HAP-1 (cell line): ENCODE data around the gene OR11L1.
A peak's percentile ranks its signal among the peaks of the same experiment; 100 is the strongest.

Source experiments
- DNase-seq, 2 experiments: peaks; one replicate each; pipeline ENCODE4 v3.0.0-alpha.2; 2016 to 2020; ENCODE audit warnings: low spot score in 2 of 2
- H3K27me3 ChIP-seq: fragments of 250-450 bp; sonication (Bioruptor Pico); 2 replicates; pipeline ENCODE4 v1.5.1; 2020; ENCODE audit warnings: low read depth, mild to moderate bottlenecking, moderate library complexity
- H3K36me3 ChIP-seq: fragments of 250-450 bp; sonication (Bioruptor Pico); replicated peaks from 2 replicates; pipeline ENCODE4 v1.5.1; 2020; ENCODE audit warnings: mild to moderate bottlenecking
- H3K4me1 ChIP-seq: fragments of 250-450 bp; sonication (Bioruptor Pico); 2 replicates; pipeline ENCODE4 v1.5.1; 2020; ENCODE audit warnings: mild to moderate bottlenecking
- H3K4me3 ChIP-seq: fragments of 250-450 bp; sonication (Bioruptor Pico); 2 replicates; pipeline ENCODE4 v1.5.1; 2020; ENCODE audit warnings: mild to moderate bottlenecking, moderate library complexity
- H3K9me3 ChIP-seq: fragments of 250-450 bp; sonication (Bioruptor Pico); 2 replicates; pipeline ENCODE4 v1.5.1; 2020; ENCODE audit warnings: mild to moderate bottlenecking, moderate library complexity
- in situ Hi-C: fragments of 300-500 bp; cut with MboI; formaldehyde crosslinking; loops from 3 replicates; pipeline ENCODE4 v1.14.3; 2020; ENCODE audit warnings: low sequenced_read_pairs, inconsistent platforms, mixed read lengths

The OR11L1 gene, protein sequence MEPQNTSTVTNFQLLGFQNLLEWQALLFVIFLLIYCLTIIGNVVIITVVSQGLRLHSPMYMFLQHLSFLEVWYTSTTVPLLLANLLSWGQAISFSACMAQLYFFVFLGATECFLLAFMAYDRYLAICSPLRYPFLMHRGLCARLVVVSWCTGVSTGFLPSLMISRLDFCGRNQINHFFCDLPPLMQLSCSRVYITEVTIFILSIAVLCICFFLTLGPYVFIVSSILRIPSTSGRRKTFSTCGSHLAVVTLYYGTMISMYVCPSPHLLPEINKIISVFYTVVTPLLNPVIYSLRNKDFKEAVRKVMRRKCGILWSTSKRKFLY

DNA sequence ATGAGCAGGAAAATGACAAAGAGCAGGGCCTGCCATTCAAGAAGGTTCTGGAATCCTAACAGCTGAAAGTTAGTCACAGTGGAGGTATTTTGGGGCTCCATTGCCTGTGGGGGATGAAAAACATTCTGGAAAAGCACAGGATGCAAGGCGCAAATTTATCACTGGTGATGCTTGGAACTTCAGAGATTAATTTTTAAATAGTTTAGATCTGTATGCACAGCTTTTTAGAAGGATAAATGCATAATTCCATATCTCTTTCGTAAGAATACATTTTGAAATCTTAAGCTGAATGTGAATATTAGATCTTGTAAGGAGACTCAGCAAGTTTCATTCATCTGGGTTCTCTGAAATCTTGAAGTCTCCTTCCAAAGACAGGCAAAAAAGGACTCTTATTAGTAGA is at the start of gene OR11L1:
Gene OR11L1, minus strand, starts transcription at position 101 of the 400 bp plus-strand sequence. Its CDS starts 0 bp downstream, at position 101.
- H3K36me3 ChIP-seq = no peaks in the 10 kb centered on the region
- no peaks in the 10 kb centered on the region for H3K27me3 ChIP-seq
- H3K9me3 ChIP-seq = no peaks in the 10 kb centered on the region
- H3K4me3 ChIP-seq = no peak within 1 kb of the TSS
- H3K4me1 ChIP-seq = no peaks in the 10 kb centered on the region
- in situ Hi-C loops = no loop called here
- DNase-seq = no peak

DNA sequence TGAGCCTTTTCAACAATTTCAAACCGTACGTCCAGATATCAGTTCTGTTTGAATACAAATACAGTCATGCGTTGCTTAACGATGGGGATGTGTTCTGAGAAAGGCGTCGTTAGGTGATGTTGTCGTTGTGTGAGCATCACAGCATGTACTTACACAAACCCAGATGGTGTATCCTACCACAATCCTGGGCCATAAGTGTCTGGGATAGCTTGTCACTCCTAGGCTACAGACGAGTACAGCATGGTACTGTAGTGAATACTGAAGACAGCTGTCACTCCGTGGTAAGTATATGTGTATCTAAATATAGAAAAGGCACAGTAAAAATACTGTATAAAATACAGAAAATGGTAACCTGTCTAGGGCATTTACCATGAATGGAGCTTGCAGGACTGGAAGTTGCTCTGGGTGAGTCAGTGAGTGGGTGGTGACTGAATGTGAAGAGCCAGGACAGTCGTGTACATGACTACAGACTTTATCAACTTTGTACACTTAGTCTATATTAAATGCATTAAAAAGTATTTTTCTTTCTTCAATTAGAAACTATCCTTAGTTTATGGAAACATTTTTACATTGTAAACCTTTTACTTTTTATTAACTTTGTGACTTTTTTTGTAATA is 43.2 kb upstream of the OR11L1 start:
- in situ Hi-C loops = no loop called here
- DNase-seq = no peak
- Histone ChIP-seq H3K27me3 (no peaks in the 10 kb centered on the region), H3K4me1 (no peaks in the 10 kb centered on the region), H3K4me3 (no peak overlapping the region), H3K9me3 (no peaks in the 10 kb centered on the region), H3K36me3 (no peaks in the 10 kb centered on the region)

DNA sequence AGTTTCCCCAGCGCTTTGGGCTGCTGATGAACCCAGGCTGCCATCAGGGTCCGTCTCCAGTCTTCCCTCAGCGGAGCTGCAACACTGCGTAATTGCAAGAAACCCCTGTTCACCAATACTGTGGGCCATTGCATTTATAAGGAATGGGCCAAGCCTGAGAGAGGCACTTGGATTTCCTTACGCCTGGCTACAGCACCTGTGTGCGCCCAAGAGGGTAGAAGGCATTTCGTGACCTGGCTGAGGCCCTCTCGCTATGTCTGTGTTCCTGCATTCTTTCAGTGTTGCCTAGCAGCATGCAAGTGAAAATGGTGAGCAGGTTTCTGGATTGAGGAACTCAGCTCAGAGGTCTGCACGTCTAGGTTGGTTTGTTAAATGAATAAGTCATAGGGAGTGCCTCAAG is 41.6 kb upstream of the OR11L1 start:
- Histone ChIP-seq H3K4me3 (no peak overlapping the region), H3K9me3 (no peaks in the 10 kb centered on the region), H3K4me1 (no peaks in the 10 kb centered on the region), H3K36me3 (no peaks in the 10 kb centered on the region), H3K27me3 (no peaks in the 10 kb centered on the region)
- DNase-seq = no peak
- in situ Hi-C loops = no loop called here

DNA sequence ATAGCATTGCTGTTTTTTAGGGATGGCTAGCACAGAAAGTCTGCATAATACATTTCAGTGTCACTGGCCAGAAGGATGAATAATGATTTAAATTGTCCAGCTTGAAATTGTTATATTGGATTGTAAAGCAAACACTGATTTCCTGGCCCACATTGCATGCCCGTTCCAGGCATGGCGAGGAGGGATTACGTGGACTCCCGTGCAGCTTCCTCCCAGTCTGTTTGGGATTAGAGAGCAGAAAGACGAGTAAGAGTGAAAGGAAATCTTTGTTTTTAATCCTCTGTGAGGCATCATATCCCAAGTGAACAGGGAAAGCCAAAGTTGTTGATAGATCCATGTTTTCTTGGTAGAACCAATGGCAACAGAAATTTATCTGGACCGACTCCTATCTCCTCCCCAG is 23.7 kb upstream of the OR11L1 start:
- Histone ChIP-seq H3K4me1 (no peaks in the 10 kb centered on the region), H3K4me3 (no peak overlapping the region), H3K27me3 (no peaks in the 10 kb centered on the region), H3K9me3 (no peaks in the 10 kb centered on the region), H3K36me3 (peaks cover 29% of the 10 kb centered on the region)
- in situ Hi-C loops = no loop called here
- no peak for DNase-seq

DNA sequence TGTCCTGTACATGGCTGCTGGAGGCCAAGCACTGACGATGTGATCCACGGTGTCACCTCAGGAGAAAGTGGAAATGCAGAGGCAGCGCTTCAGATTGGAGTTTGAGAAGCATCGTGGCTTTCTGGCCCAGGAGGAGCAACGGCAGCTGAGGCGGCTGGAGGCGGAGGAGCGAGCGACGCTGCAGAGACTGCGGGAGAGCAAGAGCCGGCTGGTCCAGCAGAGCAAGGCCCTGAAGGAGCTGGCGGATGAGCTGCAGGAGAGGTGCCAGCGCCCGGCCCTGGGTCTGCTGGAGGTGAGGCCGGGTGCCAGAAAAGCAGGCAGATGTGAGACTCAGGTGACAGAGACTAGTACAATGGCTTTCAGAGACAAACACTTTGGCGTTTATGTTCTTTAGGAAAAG is 22.9 kb upstream of the OR11L1 start:
- Histone ChIP-seq H3K36me3 (peaks cover 25% of the 10 kb centered on the region), H3K4me3 (no peak overlapping the region), H3K4me1 (no peaks in the 10 kb centered on the region), H3K9me3 (no peaks in the 10 kb centered on the region), H3K27me3 (no peaks in the 10 kb centered on the region)
- no peak for DNase-seq
- in situ Hi-C loops = no loop called here

DNA sequence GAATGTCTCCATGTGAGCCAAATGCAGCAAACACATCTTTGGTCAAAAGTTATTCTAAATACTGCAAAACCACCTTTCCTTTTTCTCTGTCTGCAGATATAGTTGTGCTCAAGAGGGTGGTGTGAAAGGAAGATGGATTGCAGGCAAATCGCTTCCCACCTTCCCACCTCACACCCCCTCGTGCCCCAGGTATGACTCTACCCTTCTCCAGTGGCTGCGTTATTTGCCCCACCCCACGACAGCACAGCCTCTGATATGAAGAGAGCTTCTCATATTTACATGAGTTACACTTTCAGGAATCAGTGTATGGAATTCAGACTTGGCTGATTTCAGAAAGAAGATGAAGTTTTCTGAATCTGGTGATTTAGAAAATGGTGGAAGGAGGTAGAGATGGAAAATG is 21.1 kb upstream of the OR11L1 start:
- Histone ChIP-seq H3K4me1 (peaks cover 5% of the 10 kb centered on the region; the same call in 1 of the 2 replicates), H3K27me3 (no peaks in the 10 kb centered on the region), H3K36me3 (peaks cover 7% of the 10 kb centered on the region), H3K4me3 (no peak overlapping the region), H3K9me3 (no peaks in the 10 kb centered on the region)
- no peak for DNase-seq
- in situ Hi-C loops = no loop called here

DNA sequence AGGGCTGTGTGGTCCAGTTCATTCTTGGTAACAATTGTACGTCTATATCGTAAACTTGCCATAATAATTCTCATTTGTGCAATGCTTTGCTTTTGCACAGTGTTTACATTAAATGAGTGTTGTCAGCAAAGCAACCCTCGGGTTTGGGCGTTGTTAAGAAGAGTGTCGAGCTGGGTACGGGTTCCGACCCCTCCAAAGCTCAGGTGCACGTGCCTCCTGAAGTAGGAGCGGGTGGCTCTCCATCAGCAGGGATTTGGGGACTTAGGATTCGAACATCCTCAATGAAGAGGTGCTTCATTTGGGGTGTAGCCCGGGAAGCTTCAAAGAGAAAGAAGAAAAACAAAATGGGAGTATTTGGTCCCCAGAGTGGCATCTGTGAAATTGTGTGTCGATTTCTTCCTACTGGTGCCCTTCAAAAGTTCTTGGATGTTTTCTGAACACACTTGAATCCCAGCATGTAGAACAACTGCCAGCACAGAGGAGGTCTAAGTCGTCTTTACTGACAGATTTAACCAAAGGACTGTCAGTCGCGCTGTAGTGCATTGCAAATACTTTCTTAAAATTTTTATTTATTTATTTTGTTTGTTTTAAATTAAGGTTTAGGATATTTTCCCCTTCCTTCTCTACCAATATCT is 16.4 kb upstream of the OR11L1 start:
- H3K4me3 ChIP-seq = peak overlapping the region; percentile 55
- peaks cover 5% of the 10 kb centered on the region; the same call in 1 of the 2 replicates for H3K4me1 ChIP-seq
- in situ Hi-C loops = no loop called here
- no peaks in the 10 kb centered on the region for H3K36me3 ChIP-seq
- no peaks in the 10 kb centered on the region for H3K27me3 ChIP-seq
- peak; percentile 3 to 12 for DNase-seq
- H3K9me3 ChIP-seq = no peaks in the 10 kb centered on the region

DNA sequence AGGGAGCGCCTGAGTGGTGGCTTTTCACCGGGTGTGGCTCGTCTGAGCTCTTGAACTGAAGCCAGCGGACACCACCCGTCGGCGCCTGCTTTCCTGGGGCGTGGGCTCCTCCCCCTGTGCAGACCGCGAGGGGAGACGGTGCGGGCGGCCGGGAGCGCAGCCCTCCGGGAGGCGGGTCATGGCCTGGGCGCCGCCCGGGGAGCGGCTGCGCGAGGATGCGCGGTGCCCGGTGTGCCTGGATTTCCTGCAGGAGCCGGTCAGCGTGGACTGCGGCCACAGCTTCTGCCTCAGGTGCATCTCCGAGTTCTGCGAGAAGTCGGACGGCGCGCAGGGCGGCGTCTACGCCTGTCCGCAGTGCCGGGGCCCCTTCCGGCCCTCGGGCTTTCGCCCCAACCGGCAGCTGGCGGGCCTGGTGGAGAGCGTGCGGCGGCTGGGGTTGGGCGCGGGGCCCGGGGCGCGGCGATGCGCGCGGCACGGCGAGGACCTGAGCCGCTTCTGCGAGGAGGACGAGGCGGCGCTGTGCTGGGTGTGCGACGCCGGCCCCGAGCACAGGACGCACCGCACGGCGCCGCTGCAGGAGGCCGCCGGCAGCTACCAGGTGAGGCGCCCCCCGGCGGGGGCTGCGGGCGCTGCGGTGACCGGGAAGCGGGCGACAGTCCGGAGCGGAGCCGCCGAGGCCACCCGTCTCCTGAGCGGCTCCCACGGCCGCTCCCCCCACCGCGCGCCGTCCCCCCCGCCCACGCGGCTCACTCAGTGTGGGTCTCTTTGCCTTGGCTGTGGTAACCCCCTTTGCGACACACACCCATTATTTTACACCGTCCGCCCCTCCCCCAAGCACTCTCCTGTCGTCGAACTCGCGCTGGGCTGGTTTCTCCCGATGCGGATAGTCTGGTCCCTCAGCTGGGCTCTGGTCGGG is 15.6 kb upstream of the OR11L1 start, which contains the start of gene TRIM58:
Gene TRIM58, plus strand, starts transcription at position 119 of the 916 bp plus-strand sequence. Its CDS starts 60 bp downstream, at position 179.
- peak; percentile 75 to 86 for DNase-seq
- in situ Hi-C loops = no loop called here
- peaks cover 5% of the 10 kb centered on the region; the same call in 1 of the 2 replicates for H3K4me1 ChIP-seq
- no peaks in the 10 kb centered on the region for H3K36me3 ChIP-seq
- H3K4me3 ChIP-seq = peak within 1 kb of the TSS; percentile 55
- no peaks in the 10 kb centered on the region for H3K9me3 ChIP-seq
- H3K27me3 ChIP-seq = no peaks in the 10 kb centered on the region

DNA sequence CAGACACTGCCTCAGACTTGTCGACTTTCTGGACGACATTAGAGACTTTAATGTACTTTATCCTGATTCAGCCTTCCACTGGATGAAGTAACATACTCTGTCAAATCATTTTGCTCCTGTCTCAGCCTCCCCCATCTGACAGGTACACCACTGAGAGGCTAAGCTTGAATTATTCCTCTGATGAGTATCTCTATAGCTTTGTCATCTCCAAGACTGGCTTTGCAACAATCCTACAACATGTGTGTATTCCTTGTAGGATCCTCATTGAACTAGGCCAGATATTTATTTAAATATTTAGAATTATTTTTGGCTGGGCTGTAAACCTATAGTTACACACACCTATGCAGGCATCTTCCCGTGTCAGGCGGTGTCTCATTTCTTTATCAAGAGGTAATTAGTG is 14.2 kb upstream of the OR11L1 start:
- DNase-seq = no peak
- no peak overlapping the region for H3K4me3 ChIP-seq
- H3K9me3 ChIP-seq = no peaks in the 10 kb centered on the region
- peaks cover 5% of the 10 kb centered on the region; the same call in 1 of the 2 replicates for H3K4me1 ChIP-seq
- H3K27me3 ChIP-seq = no peaks in the 10 kb centered on the region
- in situ Hi-C loops = no loop called here
- no peaks in the 10 kb centered on the region for H3K36me3 ChIP-seq

DNA sequence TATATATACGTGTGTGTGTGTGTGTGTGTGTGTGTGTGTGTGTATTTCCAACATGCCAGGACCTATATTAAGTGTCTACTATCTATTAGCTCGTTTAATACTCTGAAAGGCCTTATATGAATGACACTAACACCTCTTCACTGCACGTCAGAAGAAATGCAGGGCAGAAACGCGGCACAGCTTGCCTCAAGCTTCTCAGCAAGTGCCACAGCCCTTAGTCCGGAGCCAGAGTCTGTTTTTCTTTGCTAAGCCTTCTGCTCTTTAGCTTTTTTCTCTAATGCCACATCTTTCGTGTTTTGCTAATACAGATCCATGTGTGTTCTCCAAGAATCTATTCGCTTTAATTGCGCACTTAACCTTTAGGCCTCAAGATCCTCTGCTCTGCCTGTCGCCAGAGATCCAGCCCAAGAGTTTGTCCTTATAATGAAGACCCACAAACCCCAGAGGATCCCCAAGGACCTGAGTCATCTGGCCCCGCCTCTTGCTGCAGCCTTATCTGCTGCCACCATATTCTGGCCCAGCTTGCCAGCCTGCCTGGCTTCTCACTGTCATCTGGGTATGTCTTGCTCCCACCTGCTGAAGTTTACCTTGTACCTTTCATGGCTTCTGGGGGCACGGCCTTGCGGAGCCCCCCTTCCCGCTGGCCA is 13.3 kb upstream of the OR11L1 start:
- H3K27me3 ChIP-seq = no peaks in the 10 kb centered on the region
- peaks cover 5% of the 10 kb centered on the region; the same call in 1 of the 2 replicates for H3K4me1 ChIP-seq
- H3K9me3 ChIP-seq = no peaks in the 10 kb centered on the region
- no peak for DNase-seq
- in situ Hi-C loops = no loop called here
- no peaks in the 10 kb centered on the region for H3K36me3 ChIP-seq
- H3K4me3 ChIP-seq = no peak overlapping the region

DNA sequence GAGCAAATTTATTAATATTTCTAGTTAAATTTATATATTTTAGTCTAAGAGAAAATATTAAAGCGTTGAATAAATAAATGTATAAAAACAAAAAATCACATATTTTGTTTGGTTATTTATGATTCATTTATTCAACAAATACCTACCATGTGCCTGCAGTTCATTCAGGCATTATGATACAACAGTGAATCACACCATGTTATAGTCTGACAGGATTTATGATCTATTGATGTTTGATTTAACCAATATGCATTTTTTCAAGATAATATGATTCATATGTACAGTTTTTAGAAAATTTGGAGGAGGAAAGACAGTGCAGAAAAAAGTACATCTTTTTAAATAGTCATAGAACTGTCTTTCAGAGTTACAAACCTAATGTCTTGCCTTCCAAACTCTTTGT is 7.9 kb upstream of the OR11L1 start:
- Histone ChIP-seq H3K4me3 (no peak overlapping the region), H3K36me3 (no peaks in the 10 kb centered on the region), H3K4me1 (no peaks in the 10 kb centered on the region), H3K27me3 (no peaks in the 10 kb centered on the region), H3K9me3 (no peaks in the 10 kb centered on the region)
- in situ Hi-C loops = no loop called here
- DNase-seq = no peak

DNA sequence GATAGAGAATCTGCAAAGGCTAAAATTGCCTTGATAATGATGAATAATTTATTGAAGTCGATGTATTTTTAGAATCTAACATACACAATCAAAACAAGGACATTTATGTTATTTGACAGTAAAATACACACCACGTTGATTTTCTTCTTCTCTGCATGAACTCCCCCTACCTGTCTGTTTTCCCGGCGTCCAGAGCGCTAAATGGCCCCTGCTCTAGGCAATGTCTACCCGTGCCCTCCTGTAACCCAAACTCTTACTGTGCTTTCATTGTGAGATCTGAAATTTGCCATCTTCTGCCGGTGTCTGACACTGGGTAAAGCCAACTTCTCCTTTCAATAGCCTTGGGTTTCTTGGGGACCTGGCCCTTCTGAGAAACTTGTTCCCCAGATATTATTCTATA is 6.7 kb upstream of the OR11L1 start:
- in situ Hi-C loops = no loop called here
- Histone ChIP-seq H3K4me3 (no peak overlapping the region), H3K36me3 (no peaks in the 10 kb centered on the region), H3K27me3 (no peaks in the 10 kb centered on the region), H3K9me3 (no peaks in the 10 kb centered on the region), H3K4me1 (no peaks in the 10 kb centered on the region)
- no peak for DNase-seq

DNA sequence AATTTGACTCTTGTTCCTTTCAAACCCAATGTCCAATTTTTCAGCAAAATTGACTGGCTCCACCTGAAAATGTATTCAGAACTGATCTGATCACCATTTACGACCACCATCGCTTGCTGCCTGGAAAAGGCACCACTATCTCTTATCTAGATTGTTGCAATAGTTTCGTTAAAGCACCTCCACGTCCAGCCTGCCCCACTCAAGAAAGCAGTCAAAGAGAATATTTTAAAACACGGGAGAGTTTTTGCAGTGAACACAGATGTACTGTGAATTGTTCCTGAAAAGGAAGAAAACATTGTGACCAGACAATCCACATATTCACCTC is 4.0 kb upstream of the OR11L1 start:
- in situ Hi-C loops = no loop called here

More for the DNA sequence above, 4.0 kb upstream of the OR11L1 start:
- Histone ChIP-seq H3K27me3 (no peaks in the 10 kb centered on the region), H3K36me3 (no peaks in the 10 kb centered on the region), H3K4me1 (no peaks in the 10 kb centered on the region), H3K9me3 (no peaks in the 10 kb centered on the region), H3K4me3 (no peak overlapping the region)
- no peak for DNase-seq
